H1 (cell line): ENCODE results near the gene SKIC8. TPM values are rescaled to one million over a fixed set of nuclear protein-coding genes. Genes with fewer than 3 reads are reported as not detected.
A peak's percentile ranks its signal among the peaks of the same experiment; 100 is the strongest.

Source experiments
- CTCF ChIA-PET: fragments of 300-600 bp; sonication (Branson Sonifier 250); formaldehyde crosslinking; loops from one replicate; lab custom pipeline; 2021; ENCODE audit not compliant: partially characterized antibody; lab: Charles Lee
- POLR2A ChIA-PET: fragments of 300-600 bp; sonication (Branson Sonifier 250); formaldehyde crosslinking; loops from one replicate; lab custom pipeline; 2021; ENCODE audit warnings: inconsistent platforms; ENCODE audit not compliant: partially characterized antibody; lab: Charles Lee
- DNase-seq, 2 experiments: peaks; one replicate each; pipeline versions ENCODE4 v3.0.0 to v3.0.0-alpha.2; 2010 to 2022; ENCODE audit warnings: low spot score in 2 of 2, low read depth in 1 of 2, mixed read lengths in 1 of 2
- FAIRE-seq: peaks from 2 replicates; lab custom pipeline; 2011; peaks lifted over from hg19 to GRCh38; lab: Jason Lieb, UNC
- H2AFZ ChIP-seq: 2 replicates; pipeline ENCODE4 v1.8.1; 2012; ENCODE audit warnings: low read length, inconsistent platforms
- H2AK5ac ChIP-seq: 2 replicates; pipeline ENCODE4 v1.6.1; 2013; ENCODE audit warnings: low read depth, low read length
- H2BK120ac ChIP-seq: replicated peaks from 2 replicates; pipeline ENCODE3; 2013; ENCODE audit warnings: low read depth, low read length, inconsistent platforms
- H2BK12ac ChIP-seq: 2 replicates; pipeline ENCODE4 v1.6.1; 2013; ENCODE audit warnings: low read depth, low read length
- H2BK15ac ChIP-seq: 2 replicates; pipeline ENCODE4 v1.6.1; 2013; ENCODE audit warnings: low read length
- H2BK20ac ChIP-seq: 2 replicates; pipeline ENCODE4 v1.6.1; 2013; ENCODE audit warnings: low read length
- H2BK5ac ChIP-seq: 2 replicates; pipeline ENCODE4 v1.6.1; 2013; ENCODE audit warnings: low read depth, low read length
- H3K14ac ChIP-seq: 2 replicates; pipeline ENCODE4 v1.6.1; 2013; ENCODE audit warnings: inconsistent platforms; ENCODE audit not compliant: insufficient read length
- H3K18ac ChIP-seq: 2 replicates; pipeline ENCODE4 v1.6.1; 2013; ENCODE audit warnings: low read length; ENCODE audit errors: extremely low read depth
- H3K23ac ChIP-seq: 2 replicates; pipeline ENCODE4 v1.6.1; 2013; ENCODE audit warnings: inconsistent platforms; ENCODE audit not compliant: insufficient read length
- H3K23me2 ChIP-seq: 2 replicates; pipeline ENCODE4 v1.6.1; 2013; ENCODE audit warnings: low read depth, low read length
- H3K27ac ChIP-seq: 2 replicates; pipeline ENCODE4 v1.6.1; 2011; ENCODE audit warnings: low read depth, low read length, inconsistent platforms
- H3K27me3 ChIP-seq, 4 experiments: replicated peaks in 1 of 4; 1 replicate in 1 of 4; 2 replicates in 3 of 4; pipeline versions ENCODE4 v1.6.1 to v1.8.1; 2011 to 2013; ENCODE audit warnings: low read length in 3 of 4, mild to moderate bottlenecking in 3 of 4, inconsistent platforms in 2 of 4, mixed read lengths in 2 of 4, moderate library complexity in 1 of 4; ENCODE audit not compliant: control insufficient read depth in 3 of 4, insufficient read depth in 3 of 4; ENCODE audit errors: extremely low read depth in 1 of 4
- H3K36me3 ChIP-seq, 4 experiments: 2 replicates each; pipeline versions ENCODE4 v1.6.1 to v1.8.1; 2011 to 2013; ENCODE audit warnings: mild to moderate bottlenecking in 4 of 4, low read length in 3 of 4, moderate library complexity in 2 of 4, control low read depth in 1 of 4, inconsistent platforms in 1 of 4; ENCODE audit not compliant: insufficient read depth in 4 of 4, control insufficient read depth in 2 of 4
- H3K4ac ChIP-seq: replicated peaks from 2 replicates; pipeline ENCODE3; 2013; ENCODE audit warnings: low read length, low read depth, mixed read lengths, inconsistent platforms; ENCODE audit not compliant: insufficient read length
- H3K4me1 ChIP-seq, 4 experiments: replicated peaks in 1 of 4; 1 replicate in 1 of 4; 2 replicates in 3 of 4; pipeline versions ENCODE4 v1.6.1 to v1.8.1; 2011 to 2013; ENCODE audit warnings: low read length in 3 of 4, inconsistent platforms in 2 of 4, mixed read lengths in 1 of 4; ENCODE audit not compliant: insufficient read depth in 4 of 4, control insufficient read depth in 3 of 4
- H3K4me2 ChIP-seq, 2 experiments: 2 replicates each; pipeline versions ENCODE4 v1.6.1 to v1.8.1; 2011 to 2013; ENCODE audit warnings: low read depth in 2 of 2, low read length in 2 of 2, control low read depth in 1 of 2, inconsistent platforms in 1 of 2, mild to moderate bottlenecking in 1 of 2; ENCODE audit not compliant: insufficient read depth in 1 of 2
- H3K4me3 ChIP-seq, 4 experiments: fragments of 200-600, 300-600 bp in 1 of 4; sonication (generic), shearing (Covaris generic), sonication (Bioruptor Twin) in 1 of 4; 2 replicates each; pipeline versions ENCODE4 v1.5.1 to v1.8.1; 2011 to 2016; ENCODE audit warnings: low read length in 4 of 4, low read depth in 3 of 4, control low read depth in 2 of 4, inconsistent platforms in 2 of 4, mild to moderate bottlenecking in 2 of 4, mixed read lengths in 1 of 4, moderate library complexity in 1 of 4; ENCODE audit not compliant: insufficient read depth in 2 of 4; ENCODE audit errors: extremely low read depth in 1 of 4
- H3K56ac ChIP-seq: replicated peaks from 2 replicates; pipeline ENCODE3; 2013; ENCODE audit warnings: low read depth, mild to moderate bottlenecking, mixed read lengths, low read length, inconsistent platforms; ENCODE audit not compliant: insufficient read length
- H3K79me1 ChIP-seq: 2 replicates; pipeline ENCODE4 v1.6.1; 2013; ENCODE audit warnings: low read depth, low read length, control low read depth
- H3K79me2 ChIP-seq, 2 experiments: 2 replicates each; pipeline versions ENCODE4 v1.6.1 to v1.8.1; 2012 to 2013; ENCODE audit warnings: low read length in 2 of 2, mild to moderate bottlenecking in 2 of 2, inconsistent platforms in 1 of 2; ENCODE audit not compliant: insufficient read depth in 2 of 2, control insufficient read depth in 1 of 2
- H3K9ac ChIP-seq, 4 experiments: replicated peaks in 1 of 4; 1 replicate in 1 of 4; 2 replicates in 3 of 4; pipeline versions ENCODE4 v1.6.1 to v1.8.1; 2011 to 2013; ENCODE audit warnings: low read depth in 3 of 4, low read length in 3 of 4, control low read depth in 2 of 4, mild to moderate bottlenecking in 2 of 4, moderate library complexity in 2 of 4, inconsistent platforms in 1 of 4; ENCODE audit errors: extremely low read depth in 1 of 4
- H3K9me3 ChIP-seq, 2 experiments: 2 replicates each; pipeline versions ENCODE4 v1.6.1 to v1.8.1; 2012 to 2013; ENCODE audit warnings: mild to moderate bottlenecking in 2 of 2, moderate library complexity in 2 of 2, control low read depth in 1 of 2, inconsistent platforms in 1 of 2, low read depth in 1 of 2, low read length in 1 of 2, mixed read lengths in 1 of 2; ENCODE audit not compliant: insufficient read depth in 2 of 2
- H4K20me1 ChIP-seq, 2 experiments: replicated peaks in 1 of 2; 2 replicates each; pipeline versions ENCODE3 to v1.8.1; 2011 to 2013; ENCODE audit warnings: inconsistent platforms in 2 of 2, low read length in 2 of 2, mild to moderate bottlenecking in 1 of 2; ENCODE audit not compliant: insufficient read depth in 2 of 2, control insufficient read depth in 1 of 2
- H4K5ac ChIP-seq: 2 replicates; pipeline ENCODE4 v1.6.1; 2013; ENCODE audit warnings: low read length, low read depth, mixed read lengths, inconsistent platforms; ENCODE audit not compliant: insufficient read length
- H4K8ac ChIP-seq: 2 replicates; pipeline ENCODE4 v1.8.0; 2013; ENCODE audit warnings: mild to moderate bottlenecking, moderate library complexity, low read length, inconsistent platforms; ENCODE audit not compliant: insufficient read depth; ENCODE audit errors: extremely low read depth
- H4K91ac ChIP-seq: replicated peaks from 2 replicates; pipeline ENCODE3; 2013; ENCODE audit warnings: low read length, mixed read lengths, inconsistent platforms; ENCODE audit not compliant: insufficient read length
- BACH1 ChIP-seq: IDR thresholded peaks from 2 replicates; pipeline ENCODE4 v1.6.1; 2012; ENCODE audit warnings: low read length, improper control_type of control experiment
- FOSL1 ChIP-seq: IDR thresholded peaks from 2 replicates; pipeline ENCODE4 v1.6.1; 2011; ENCODE audit warnings: mild to moderate bottlenecking, low read depth, low read length, moderate library complexity; ENCODE audit not compliant: insufficient read depth
- KDM5A ChIP-seq: fragments of 200-600 bp; IDR thresholded peaks from 2 replicates; pipeline ENCODE4 v1.7.1; 2012; ENCODE audit warnings: mild to moderate bottlenecking, low read length, inconsistent platforms, mixed read lengths
- NRF1 ChIP-seq: IDR thresholded peaks from 2 replicates; pipeline ENCODE4 v1.6.1; 2011; ENCODE audit warnings: mild to moderate bottlenecking, low read depth, low read length, improper control_type of control experiment
- PHF8 ChIP-seq: fragments of 200-600 bp; sonication (generic); conservative IDR thresholded peaks from 2 replicates; pipeline ENCODE4 v1.7.1; 2012; ENCODE audit warnings: low read depth, mild to moderate bottlenecking, inconsistent platforms, low read length, moderate library complexity
- POLR2A ChIP-seq, 2 experiments: IDR thresholded peaks; 1 replicate in 1 of 2; 2 replicates in 1 of 2; pipeline ENCODE4 v1.6.1; 2011; ENCODE audit warnings: low read depth in 2 of 2, low read length in 2 of 2, mild to moderate bottlenecking in 2 of 2; ENCODE audit errors: control extremely low read depth in 1 of 2
- RAD21 ChIP-seq, 2 experiments: IDR thresholded peaks in 1 of 2; conservative IDR thresholded peaks in 1 of 2; 2 replicates each; pipeline ENCODE4 v1.6.1; 2011; ENCODE audit warnings: low read depth in 2 of 2, low read length in 2 of 2, improper control_type of control experiment in 1 of 2, inconsistent platforms in 1 of 2, mild to moderate bottlenecking in 1 of 2, moderate library complexity in 1 of 2
- SIN3A ChIP-seq, 2 experiments: IDR thresholded peaks in 1 of 2; conservative IDR thresholded peaks in 1 of 2; 2 replicates each; pipeline ENCODE4 v1.6.1; 2011 to 2012; ENCODE audit warnings: low read length in 2 of 2, improper control_type of control experiment in 1 of 2, low read depth in 1 of 2, mild to moderate bottlenecking in 1 of 2
- SP1 ChIP-seq: IDR thresholded peaks from 2 replicates; pipeline ENCODE4 v1.6.1; 2011; ENCODE audit warnings: low read depth, low read length
- SP2 ChIP-seq: IDR thresholded peaks from 2 replicates; pipeline ENCODE4 v1.6.1; 2012; ENCODE audit warnings: mild to moderate bottlenecking, low read length, inconsistent platforms
- SUZ12 ChIP-seq: fragments of 200-600 bp; sonication (generic); IDR thresholded peaks from 2 replicates; pipeline ENCODE4 v1.6.1; 2012; ENCODE audit warnings: mild to moderate bottlenecking, inconsistent platforms, low read length, moderate library complexity, mixed read lengths
- USF2 ChIP-seq: IDR thresholded peaks from 2 replicates; pipeline ENCODE4 v1.6.1; 2011; ENCODE audit warnings: low read length, improper control_type of control experiment
- WGBS, 2 experiments: shearing (Covaris generic) in 1 of 2; methylation state at CpG; one replicate each; pipeline versions ENCODE4 v1.1.6 to v1.1.7; 2013 to 2015; ENCODE audit warnings: low lambda C conversion rate in 2 of 2, mixed read lengths in 2 of 2, inconsistent platforms in 1 of 2, low coverage in 1 of 2, missing lambda C conversion rate in 1 of 2; ENCODE audit not compliant: insufficient replicate concordance in 2 of 2, insufficient coverage in 1 of 2, insufficient read length in 1 of 2; ENCODE audit errors: extremely low coverage in 1 of 2, missing lambda C conversion rate in 1 of 2; 5-methylcytosine and 5-hydroxymethylcytosine counted together
- polyA plus RNA-seq, 7 experiments: library from polyadenylated mRNA; depleted of rRNA in 3 of 7; stranded (reverse) in 5 of 7; unstranded in 2 of 7; fragments of >200 nt in 5 of 7; fragments of 200-250 nt in 2 of 7; gene quantifications; 1 replicate in 5 of 7; 2 replicates in 1 of 7; 4 replicates in 1 of 7; pipeline versions ENCODE4 v1.2.1 to v1.2.3, GENCODE V29; 2011 to 2013; ENCODE audit warnings: missing spikeins in 2 of 7, mixed read lengths in 2 of 7
- total RNA-seq: library from RNA; stranded (reverse); fragmentation: NEBNext Ultra II Directional; extraction: Animal tissue kit (Norgen Biotek cat#: 25700); gene quantifications from 2 replicates; pipeline ENCODE4 v1.2.1, GENCODE V29; 2021

The SKIC8 gene
- total and polyA plus RNA-seq, 2 of the 8 experiments (the other 6 are each of a cell fraction or from before 2014, with no cell fraction given) = 44.2 to 77.7 TPM

GRCh38 chr15:78339559-78339958 is 40.1 kb upstream of the SKIC8 start:
- H3K4ac ChIP-seq = no peak overlapping the region
- peaks cover 13% of the 10 kb centered on the region for H3K23me2 ChIP-seq
- H3K14ac ChIP-seq = no peak overlapping the region
- WGBS, 2 experiments = 39% methylated on average over 17 of the region's 17 CpGs; no CpG with 5 or more reads in 1 of the 2 experiments
- no peak overlapping the region for H4K5ac ChIP-seq
- peak overlapping the region; percentile 32 for H3K18ac ChIP-seq
- peak in 1 of 2 experiments; percentile 65 for DNase-seq
- peak overlapping the region; percentile 23 to 66 (median 38); a peak in 6 of 8 replicates for H3K4me3 ChIP-seq
- no peak overlapping the region for H4K8ac ChIP-seq
- peak overlapping the region; percentile 70 for H4K91ac ChIP-seq
- H3K36me3 ChIP-seq = peaks cover 2 to 15% (median 8%) of the 10 kb centered on the region in 4 experiments; a peak in 5 of 8 replicates
- no peaks in the 10 kb centered on the region for H3K79me1 ChIP-seq
- H4K20me1 ChIP-seq = no peaks in the 10 kb centered on the region
- H2BK20ac ChIP-seq = peak overlapping the region; percentile 93; the same call in 1 of the 2 replicates
- POLR2A ChIA-PET = interaction anchor here (1.0 to 2.8 kb wide), 13 partner anchors 8 to 98 kb away, joined by 3 to 15 read pairs (median 7); partner anchors contain the start of genes IREB2 and SKIC8
- H2AFZ ChIP-seq = 0 out of 2 replicates have a peak overlapping the region, but pooled peaks have one; percentile 0
- no peak overlapping the region for H3K23ac ChIP-seq
- H3K27me3 ChIP-seq = peaks cover 0 to 24% (median 16%) of the 10 kb centered on the region in 4 experiments; a peak in 5 of 7 replicates
- H2AK5ac ChIP-seq = no peak overlapping the region
- CTCF ChIA-PET = interaction anchor here (0.5 to 5.4 kb wide), 13 partner anchors 10 to 279 kb away, joined by 3 to 30 read pairs (median 4); no protein-coding TSS in a partner anchor
- peaks cover 0 to 9% of the 10 kb centered on the region in 2 experiments; a peak in 1 of 4 replicates for H3K79me2 ChIP-seq
- peak overlapping the region; percentile 35; the same call in 1 of the 2 replicates for H2BK5ac ChIP-seq
- no peak for FAIRE-seq
- no peak overlapping the region for H2BK120ac ChIP-seq
- peak overlapping the region; percentile 92; the same call in 1 of the 2 replicates for H2BK12ac ChIP-seq
- peak overlapping the region; percentile 68 to 82 for H3K4me2 ChIP-seq
- H3K4me1 ChIP-seq = peaks cover 2 to 17% (median 8%) of the 10 kb centered on the region in 4 experiments; a peak in 5 of 7 replicates
- H3K56ac ChIP-seq = no peak overlapping the region
- no peak overlapping the region for H3K9ac ChIP-seq
- H3K27ac ChIP-seq = no peak overlapping the region
- no peaks in the 10 kb centered on the region for H3K9me3 ChIP-seq
- H2BK15ac ChIP-seq = peak overlapping the region; percentile 95; the same call in 1 of the 2 replicates
- TF ChIP-seq USF2 (no peak), POLR2A (IDR thresholded peaks at IDR 0.05; ENCODE audit: control extremely low read depth in 1 of 2, low read depth in 2 of 2, low read length in 2 of 2) (no peak), NRF1 (no peak), SIN3A (conservative IDR thresholded peaks at IDR 0.05 in 1 of 2, IDR thresholded peaks at IDR 0.05 in 1 of 2; ENCODE audit: low read depth in 1 of 2, low read length in 2 of 2) (no peak), RAD21 (IDR thresholded peaks at IDR 0.05 in 1 of 2, conservative IDR thresholded peaks at IDR 0.05 in 1 of 2; ENCODE audit: low read depth in 2 of 2, low read length in 2 of 2) (no peak), PHF8 (no peak), BACH1 (no peak), KDM5A (no peak), SP1 (no peak), SUZ12 (no peak), FOSL1 (no peak), SP2 (no peak)
